Skin of body (tissue), 2 donors: ENCODE results near the gene PTH2. TPM values are rescaled to one million over a fixed set of nuclear protein-coding genes. Genes with fewer than 3 reads are reported as not detected.
"Not testable (repeated sequence)": the region's sequence is repeated elsewhere in the genome, so short reads cannot be mapped to it uniquely, and the experiment has no call there.

Experiments
- DNase-seq: peaks from one replicate; lab custom pipeline; 2025; lab: John Stamatoyannopoulos, UW
- total RNA-seq: library from RNA; depleted of rRNA; stranded (reverse); fragments of >200 nt; gene quantifications from one replicate; pipeline ENCODE4 v1.2.3, GENCODE V29; 2014

PTH2 gene, protein sequence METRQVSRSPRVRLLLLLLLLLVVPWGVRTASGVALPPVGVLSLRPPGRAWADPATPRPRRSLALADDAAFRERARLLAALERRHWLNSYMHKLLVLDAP
- total RNA-seq, result not detected

- no peak for DNase-seq
These were observed at the start of gene PTH2 for GRCh38 chr19:49423071-49423984. TSS of gene PTH2 (minus strand) at chr19:49423441. CDS start at chr19:49423339, 102 bp downstream.

DNA sequence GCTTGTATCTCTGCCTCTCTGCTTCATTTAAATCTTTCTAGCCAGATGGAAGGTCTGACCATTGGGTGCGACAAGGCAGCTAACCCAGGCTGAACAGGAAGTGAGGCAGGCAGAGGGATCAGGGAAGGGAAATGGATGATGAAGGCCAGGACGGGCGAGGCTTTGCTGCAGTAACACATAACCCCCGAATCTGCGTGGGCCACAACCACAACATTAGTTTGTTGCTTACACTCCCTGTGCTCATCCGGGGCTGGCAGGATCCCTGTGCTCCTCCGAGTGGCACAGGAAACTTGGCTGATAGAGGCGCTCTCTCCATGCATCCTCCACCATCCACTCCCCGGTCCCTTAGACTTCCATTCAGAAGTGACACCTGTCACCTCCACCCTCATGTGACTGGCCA is 49.7 kb upstream of the PTH2 start:
- no peak for DNase-seq

DNA sequence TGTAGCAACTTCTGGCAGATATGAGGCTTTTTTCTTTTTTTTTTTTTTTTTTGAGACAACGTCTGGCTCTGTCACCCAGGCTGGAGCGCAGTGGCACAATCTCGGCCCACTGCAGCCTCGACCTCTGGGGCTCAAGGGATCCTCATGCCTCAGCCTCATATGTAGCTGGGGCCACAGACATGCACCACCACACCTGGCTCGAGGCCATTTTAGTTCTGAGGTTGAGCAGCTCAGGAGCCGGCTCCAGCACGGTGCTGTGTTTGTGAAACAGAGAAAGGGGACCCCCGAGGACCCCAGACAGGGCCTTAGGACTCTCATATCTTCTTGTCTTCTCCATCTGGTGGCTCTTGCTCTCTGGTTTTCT is 47.4 kb upstream of the PTH2 start:
- DNase-seq, result no peak

GRCh38 chr19:49469828-49470614 is 46.8 kb upstream of the PTH2 start:
- DNase-seq, result no peak

- peak; percentile 83 for DNase-seq
These were observed 45.7 kb upstream of the PTH2 start for GRCh38 chr19:49468746-49469447.

GRCh38 chr19:49468199-49468598 is 45.0 kb upstream of the PTH2 start:
- no peak for DNase-seq

DNA sequence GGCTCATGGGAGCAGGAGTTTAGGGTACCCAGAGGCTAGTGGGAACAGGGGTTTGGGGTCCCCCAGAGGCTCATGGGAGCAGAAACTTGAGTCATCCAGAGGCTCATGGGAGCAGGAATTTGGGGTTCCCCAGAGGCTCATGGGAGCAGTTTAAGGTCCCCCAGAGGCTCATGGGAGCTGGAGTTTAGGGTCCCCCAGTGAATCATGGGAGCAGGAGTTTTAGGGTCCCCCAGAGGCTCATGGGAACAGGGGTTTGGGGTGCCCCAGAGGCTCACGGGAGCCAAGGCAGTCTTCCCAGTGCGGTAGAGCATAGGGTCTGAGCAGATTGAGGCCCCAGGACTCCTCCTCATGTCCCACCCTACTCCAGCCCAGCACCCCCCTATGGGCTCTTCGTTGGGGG is 42.1 kb upstream of the PTH2 start:
- DNase-seq, result no peak

DNA sequence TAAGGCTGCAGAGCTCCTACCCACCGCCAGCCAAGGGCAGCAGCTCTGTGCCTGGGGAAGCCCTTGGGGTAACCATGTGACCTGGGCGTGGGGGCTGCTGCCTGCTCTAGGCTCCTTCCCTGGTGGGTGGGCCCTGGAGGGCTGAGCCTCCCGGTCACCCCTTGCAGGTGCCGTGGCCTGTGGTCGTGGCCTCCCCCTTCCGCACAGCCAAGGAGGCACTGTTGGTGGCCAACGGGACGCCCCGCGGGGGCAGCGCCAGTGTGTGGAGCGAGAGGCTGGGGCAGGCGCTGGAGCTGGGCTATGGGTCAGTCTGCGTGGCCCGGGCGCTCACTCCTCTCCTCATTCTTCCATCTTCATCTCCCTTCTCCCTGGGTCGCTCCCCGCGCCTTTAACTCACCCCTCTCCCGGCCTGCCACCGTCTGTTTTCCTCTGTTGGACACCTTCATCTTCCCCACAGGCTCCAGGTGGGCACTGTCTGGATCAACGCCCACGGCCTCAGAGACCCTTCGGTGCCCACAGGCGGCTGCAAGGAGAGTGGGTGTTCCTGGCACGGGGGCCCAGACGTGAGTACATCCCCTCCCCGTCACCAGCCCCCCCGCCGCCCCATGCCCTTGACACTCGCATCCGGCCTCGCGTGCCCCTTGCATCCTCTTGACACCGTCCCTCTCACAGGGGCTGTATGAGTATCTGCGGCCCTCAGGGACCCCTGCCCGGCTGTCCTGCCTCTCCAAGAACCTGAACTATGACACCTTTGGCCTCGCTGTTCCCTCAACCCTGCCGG is 40.9 kb upstream of the PTH2 start:
- DNase-seq, result no peak

- DNase-seq, result no peak
These were observed 39.3 kb upstream of the PTH2 start for GRCh38 chr19:49462492-49462891.

DNA sequence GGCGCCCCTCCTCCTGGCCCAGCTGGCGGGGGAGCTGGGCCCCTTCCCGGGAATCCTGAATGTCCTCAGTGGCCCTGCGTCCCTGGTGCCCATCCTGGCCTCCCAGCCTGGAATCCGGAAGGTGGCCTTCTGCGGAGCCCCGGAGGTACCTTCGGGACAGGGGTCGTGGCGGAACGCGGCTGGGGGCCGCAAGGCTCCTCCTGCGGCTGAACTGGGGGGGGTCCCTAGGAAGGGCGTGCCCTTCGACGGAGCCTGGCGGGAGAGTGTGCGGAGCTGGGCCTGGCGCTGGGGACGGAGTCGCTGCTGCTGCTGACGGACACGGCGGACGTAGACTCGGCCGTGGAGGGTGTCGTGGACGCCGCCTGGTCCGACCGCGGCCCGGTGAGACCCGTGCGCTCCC is 38.4 kb upstream of the PTH2 start:
- no peak for DNase-seq

- DNase-seq, result not testable (repeated sequence)
These were observed 37.9 kb upstream of the PTH2 start for GRCh38 chr19:49461130-49461529.

DNA sequence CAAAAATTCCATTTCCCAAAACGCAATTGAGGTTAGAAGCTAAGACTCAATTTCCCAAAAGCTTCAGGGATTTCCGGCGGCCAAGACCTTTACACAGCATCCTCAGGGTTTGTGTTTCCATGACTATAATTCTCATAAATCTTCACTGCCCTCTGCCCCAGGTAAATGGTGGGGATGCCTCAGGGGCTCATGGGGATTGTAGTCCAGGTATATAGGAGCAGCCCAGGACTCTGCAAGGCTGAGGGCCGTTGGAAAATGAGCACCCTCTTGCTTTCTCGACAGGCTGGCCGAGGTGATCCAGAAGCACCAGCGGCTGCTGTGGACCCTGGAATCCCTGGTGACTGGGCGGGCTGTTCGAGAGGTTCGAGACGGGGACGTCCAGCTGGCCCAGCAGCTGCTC is 36.1 kb upstream of the PTH2 start:
- no peak for DNase-seq

- DNase-seq, result no peak
These were observed 35.3 kb upstream of the PTH2 start for GRCh38 chr19:49458567-49458903.

DNA sequence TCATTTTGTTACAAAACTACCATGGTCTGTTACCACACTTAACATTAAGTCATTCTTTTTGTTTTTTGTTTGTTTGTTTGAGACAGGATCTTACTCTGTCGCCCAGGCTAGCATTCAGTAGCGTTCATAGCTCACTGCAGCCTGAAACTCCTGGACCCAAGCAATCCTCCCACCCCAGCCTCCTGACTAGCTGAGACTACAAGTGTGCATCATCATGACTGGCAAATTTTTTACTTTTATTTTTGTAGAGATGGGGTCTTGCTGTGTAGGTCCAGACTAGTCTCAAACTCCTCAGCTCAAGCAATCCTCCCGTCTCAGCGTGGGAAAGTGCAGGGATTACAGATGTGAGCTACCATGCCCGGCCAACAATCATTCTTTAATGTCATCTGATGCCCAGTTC is 33.1 kb upstream of the PTH2 start:
- DNase-seq, result no peak

DNA sequence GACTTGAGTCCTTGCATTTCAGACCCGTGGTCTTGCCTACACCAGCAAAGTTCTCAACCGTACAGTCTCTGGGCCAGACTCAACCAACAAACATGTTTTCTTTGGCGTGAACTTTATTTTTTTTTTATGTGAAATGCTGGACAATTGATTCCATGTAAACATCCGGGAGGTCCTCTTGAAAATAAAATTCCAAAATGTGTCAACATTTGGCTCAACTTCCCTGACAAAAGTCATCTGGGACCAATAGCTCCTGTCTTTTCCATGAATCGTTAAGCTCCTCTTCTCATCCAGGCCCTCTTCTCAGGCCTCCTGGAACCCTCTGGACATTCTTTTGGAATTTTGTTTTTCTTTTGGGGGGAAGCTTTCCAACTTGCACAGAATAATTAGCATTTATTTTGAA is 32.5 kb upstream of the PTH2 start:
- DNase-seq, result peak; percentile 82

GRCh38 chr19:49453757-49454240 is 30.6 kb upstream of the PTH2 start:
- DNase-seq, result no peak

GRCh38 chr19:49453013-49453756 is 29.9 kb upstream of the PTH2 start, which contains the start of gene ALDH16A1:
TSS of gene ALDH16A1 (plus strand) at chr19:49453225. CDS start at chr19:49453332, 107 bp downstream.
- peak; percentile 99 for DNase-seq

DNA sequence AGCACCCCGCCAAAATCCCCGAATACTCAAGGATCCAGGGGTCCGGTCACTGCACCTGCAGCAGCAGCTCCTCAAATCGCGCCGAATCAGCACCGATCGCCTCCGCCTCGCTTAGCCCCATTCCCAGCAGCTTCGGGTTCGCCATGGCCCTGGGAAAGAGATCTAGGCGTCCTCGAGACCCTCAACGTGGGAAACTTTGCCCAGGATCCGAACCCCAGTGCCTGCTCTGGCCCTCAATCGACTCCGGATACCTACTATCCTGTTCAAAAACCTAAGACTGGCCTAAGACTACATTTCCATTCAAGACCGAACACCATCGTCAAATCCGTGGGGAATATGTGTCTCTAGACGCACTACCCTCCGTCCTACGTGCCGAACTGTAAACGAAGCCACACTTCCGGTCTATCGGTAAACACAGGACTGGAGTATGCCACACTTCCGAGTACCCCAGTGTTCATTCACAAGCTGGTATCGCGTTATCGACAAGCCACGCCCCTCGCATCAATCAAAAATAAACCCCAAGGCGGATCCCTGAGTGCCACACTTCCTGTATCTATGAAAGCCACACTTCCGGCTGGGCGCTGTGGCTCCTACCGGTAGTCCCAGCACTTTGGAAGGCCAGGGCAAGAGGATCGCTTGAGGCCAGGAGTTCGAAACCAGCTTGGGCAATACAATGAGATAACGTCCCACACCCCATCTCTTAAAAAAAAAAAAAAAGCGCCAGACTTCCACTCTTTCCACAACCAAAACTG is 28.4 kb upstream of the PTH2 start, which contains the start of gene PIH1D1:
Gene PIH1D1 (minus strand): TSS at position 385 of the 752 bp plus-strand sequence. CDS start 240 bp downstream, at position 145.
- peak; percentile 100 for DNase-seq

- DNase-seq, result no peak
These were observed 27.2 kb upstream of the PTH2 start for GRCh38 chr19:49450405-49450804.
